Measurements from ENCODE around the gene SUPT4H1.

SUPT4H1 gene

DNA sequence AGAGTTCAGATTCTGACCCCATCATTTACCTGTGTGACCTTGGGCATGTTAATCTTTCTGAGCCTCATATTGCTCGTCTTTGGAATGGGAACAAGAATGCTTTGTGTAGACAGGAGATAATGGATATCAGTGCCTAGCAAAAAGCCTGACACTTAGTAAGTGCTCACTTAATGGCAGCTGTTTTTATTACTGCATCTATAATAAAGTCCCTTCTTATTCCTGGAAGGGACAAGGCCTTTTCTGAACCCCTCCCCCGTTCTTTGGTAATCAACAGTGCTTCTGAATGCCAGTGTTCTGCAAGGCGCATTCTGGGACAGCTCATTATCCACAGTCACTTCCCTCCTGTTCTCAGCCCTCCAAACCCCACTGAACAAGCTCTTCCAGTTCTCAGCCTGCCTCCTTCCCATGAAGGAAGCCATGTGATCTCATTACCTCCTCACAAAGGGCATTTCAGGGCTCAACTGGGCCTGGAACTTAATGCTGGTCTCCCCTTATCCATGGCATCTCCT lies 25.1 kb upstream of the SUPT4H1 start:
- Histone ChIP-seq H3K14ac (ENCODE audit: low read length in 2 of 2) (no peak overlapping the region), H3K4me2 (ENCODE audit: low read length, poor library complexity, severe bottlenecking) (no peak overlapping the region), H3K27me3 (ENCODE audit: control insufficient read depth in 1 of 2, insufficient read depth in 1 of 2, low read length in 2 of 2) (peaks cover 8 to 16% of the 10 kb centered on the region in 2 experiments), H3K36me3 (ENCODE audit: control insufficient read depth in 1 of 2, insufficient read depth in 2 of 2, low read depth in 1 of 2, low read length in 2 of 2) (no peaks in the 10 kb centered on the region), H2BK12ac (ENCODE audit: low read length in 2 of 2) (no peak overlapping the region), H2AFZ (ENCODE audit: low read depth, low read length) (no peak overlapping the region), H2BK5ac (ENCODE audit: low read depth, low read length, poor library complexity, severe bottlenecking) (no peak overlapping the region), H3K9me3 (ENCODE audit: control insufficient read depth, low read length) (no peaks in the 10 kb centered on the region), H3K23ac (ENCODE audit: low read length in 2 of 2) (no peak overlapping the region), H3K4me1 (ENCODE audit: control insufficient read depth, insufficient read depth, low read depth, low read length) (peaks cover 5% of the 10 kb centered on the region), H3K4ac (ENCODE audit: low read depth in 1 of 2, low read length in 2 of 2) (no peak overlapping the region), H3K18ac (ENCODE audit: low read depth in 1 of 2, low read length in 2 of 2) (no peak overlapping the region), H2BK120ac (ENCODE audit: low read depth, low read length) (no peak overlapping the region), H2BK15ac (ENCODE audit: low read depth, poor library complexity, severe bottlenecking) (no peak overlapping the region), H3K79me1 (replicated peaks; ENCODE audit: low read length, poor library complexity, severe bottlenecking) (no peaks in the 10 kb centered on the region), H3K27ac (ENCODE audit: low read length, poor library complexity, severe bottlenecking) (no peak overlapping the region), H4K8ac (ENCODE audit: low read length) (no peak overlapping the region), H3K4me3 (ENCODE audit: insufficient read depth in 1 of 2, low read depth in 1 of 2, low read length in 2 of 2) (no peak overlapping the region), H3K9ac (ENCODE audit: low read length) (no peak overlapping the region), H2AK5ac (ENCODE audit: low read length, severe bottlenecking) (no peak overlapping the region), H4K91ac (ENCODE audit: low read length) (no peak overlapping the region)
- WGBS: 78% methylated on average over 3 of the region's 3 CpGs
- no peak for DNase-seq

DNA sequence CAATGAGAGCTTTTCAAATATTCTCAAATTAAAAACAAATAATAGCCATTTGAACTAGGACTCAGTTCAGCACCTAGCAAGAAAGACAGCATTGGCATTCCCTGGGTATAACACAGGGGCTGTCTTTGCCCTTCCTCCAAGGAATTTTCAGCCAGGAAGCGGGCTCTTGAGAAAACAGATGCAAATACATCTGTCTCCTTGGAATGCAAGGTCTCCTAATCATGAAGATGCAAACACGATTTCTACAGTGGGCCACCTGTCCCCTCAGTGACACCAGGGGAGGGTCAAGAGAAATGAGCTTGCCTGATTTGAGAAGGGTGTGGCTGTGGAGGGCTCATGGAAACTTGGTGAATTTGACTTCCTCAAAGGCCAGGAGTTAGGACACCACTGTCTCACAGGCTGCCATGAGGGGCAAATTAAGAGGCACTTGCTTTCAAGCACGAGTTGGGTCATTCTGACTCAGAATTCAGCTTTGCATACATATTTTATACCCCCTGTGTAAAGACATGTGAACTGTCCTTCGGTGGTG lies 24.5 kb upstream of the SUPT4H1 start:
- H3K4ac ChIP-seq (ENCODE audit: low read depth in 1 of 2, low read length in 2 of 2): no peak overlapping the region
- no peak for DNase-seq
- no peak overlapping the region for H2AFZ ChIP-seq (ENCODE audit: low read depth, low read length)
- H3K36me3 ChIP-seq (ENCODE audit: control insufficient read depth in 1 of 2, insufficient read depth in 2 of 2, low read depth in 1 of 2, low read length in 2 of 2): no peaks in the 10 kb centered on the region
- H3K4me1 ChIP-seq (ENCODE audit: control insufficient read depth, insufficient read depth, low read depth, low read length): peaks cover 5% of the 10 kb centered on the region
- no peak overlapping the region for H2BK120ac ChIP-seq (ENCODE audit: low read depth, low read length)
- no peak overlapping the region for H2BK12ac ChIP-seq (ENCODE audit: low read length in 2 of 2)
- H3K27me3 ChIP-seq (ENCODE audit: control insufficient read depth in 1 of 2, insufficient read depth in 1 of 2, low read length in 2 of 2): peaks cover 14 to 16% of the 10 kb centered on the region in 2 experiments
- no peak overlapping the region for H3K4me3 ChIP-seq (ENCODE audit: insufficient read depth in 1 of 2, low read depth in 1 of 2, low read length in 2 of 2)
- H3K9me3 ChIP-seq (ENCODE audit: control insufficient read depth, low read length): no peaks in the 10 kb centered on the region
- no peak overlapping the region for H2AK5ac ChIP-seq (ENCODE audit: low read length, severe bottlenecking)
- no peak overlapping the region for H2BK15ac ChIP-seq (ENCODE audit: low read depth, poor library complexity, severe bottlenecking)
- H3K4me2 ChIP-seq (ENCODE audit: low read length, poor library complexity, severe bottlenecking): no peak overlapping the region
- H4K91ac ChIP-seq (ENCODE audit: low read length): no peak overlapping the region
- no peak overlapping the region for H3K14ac ChIP-seq (ENCODE audit: low read length in 2 of 2)
- no peak overlapping the region for H3K9ac ChIP-seq (ENCODE audit: low read length)
- no peaks in the 10 kb centered on the region for H3K79me1 ChIP-seq (replicated peaks; ENCODE audit: low read length, poor library complexity, severe bottlenecking)
- no peak overlapping the region for H3K18ac ChIP-seq (ENCODE audit: low read depth in 1 of 2, low read length in 2 of 2)
- H3K23ac ChIP-seq (ENCODE audit: low read length in 2 of 2): no peak overlapping the region
- no peak overlapping the region for H3K27ac ChIP-seq (ENCODE audit: low read length, poor library complexity, severe bottlenecking)
- no peak overlapping the region for H4K8ac ChIP-seq (ENCODE audit: low read length)
- WGBS: 52% methylated on average over 4 of the region's 4 CpGs
- H2BK5ac ChIP-seq (ENCODE audit: low read depth, low read length, poor library complexity, severe bottlenecking): no peak overlapping the region

DNA sequence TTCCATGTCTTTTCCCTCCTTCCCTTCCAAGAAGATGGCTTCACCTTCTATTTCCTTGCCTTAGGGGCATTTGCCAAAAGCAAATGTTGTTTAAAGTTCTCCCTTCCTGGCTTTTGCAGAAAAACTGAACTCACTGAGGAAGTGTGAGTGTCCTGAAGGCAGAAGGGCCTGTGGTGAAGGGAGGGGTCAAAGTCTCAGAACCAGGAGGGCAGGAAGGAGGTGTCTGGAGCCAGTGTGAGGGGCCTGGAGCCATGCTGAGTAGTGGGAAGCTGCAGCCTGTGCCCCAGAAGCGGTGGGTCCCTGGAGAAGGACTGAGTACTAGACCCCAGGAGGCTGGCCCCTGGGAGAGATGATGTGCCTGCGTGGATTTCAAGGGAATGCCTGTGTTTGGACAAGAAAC lies 23.8 kb upstream of the SUPT4H1 start:
- H2BK5ac ChIP-seq (ENCODE audit: low read depth, low read length, poor library complexity, severe bottlenecking): no peak overlapping the region
- H3K36me3 ChIP-seq (ENCODE audit: control insufficient read depth in 1 of 2, insufficient read depth in 2 of 2, low read depth in 1 of 2, low read length in 2 of 2): no peaks in the 10 kb centered on the region
- H4K91ac ChIP-seq (ENCODE audit: low read length): no peak overlapping the region
- no peak overlapping the region for H3K27ac ChIP-seq (ENCODE audit: low read length, poor library complexity, severe bottlenecking)
- no peak overlapping the region for H4K8ac ChIP-seq (ENCODE audit: low read length)
- H3K23ac ChIP-seq (ENCODE audit: low read length in 2 of 2): no peak overlapping the region
- H3K14ac ChIP-seq (ENCODE audit: low read length in 2 of 2): no peak overlapping the region
- H2BK12ac ChIP-seq (ENCODE audit: low read length in 2 of 2): no peak overlapping the region
- no peaks in the 10 kb centered on the region for H3K79me1 ChIP-seq (replicated peaks; ENCODE audit: low read length, poor library complexity, severe bottlenecking)
- no peak overlapping the region for H2AK5ac ChIP-seq (ENCODE audit: low read length, severe bottlenecking)
- H3K4me3 ChIP-seq (ENCODE audit: insufficient read depth in 1 of 2, low read depth in 1 of 2, low read length in 2 of 2): no peak overlapping the region
- H3K27me3 ChIP-seq (ENCODE audit: control insufficient read depth in 1 of 2, insufficient read depth in 1 of 2, low read length in 2 of 2): peaks cover 18 to 19% of the 10 kb centered on the region in 2 experiments
- no peak overlapping the region for H2BK120ac ChIP-seq (ENCODE audit: low read depth, low read length)
- no peak overlapping the region for H3K4me2 ChIP-seq (ENCODE audit: low read length, poor library complexity, severe bottlenecking)
- 40% methylated on average over 2 of the region's 2 CpGs for WGBS
- H3K9me3 ChIP-seq (ENCODE audit: control insufficient read depth, low read length): no peaks in the 10 kb centered on the region
- peaks cover 1% of the 10 kb centered on the region for H3K4me1 ChIP-seq (ENCODE audit: control insufficient read depth, insufficient read depth, low read depth, low read length)
- H3K18ac ChIP-seq (ENCODE audit: low read depth in 1 of 2, low read length in 2 of 2): no peak overlapping the region
- H3K9ac ChIP-seq (ENCODE audit: low read length): no peak overlapping the region
- H3K4ac ChIP-seq (ENCODE audit: low read depth in 1 of 2, low read length in 2 of 2): no peak overlapping the region
- H2AFZ ChIP-seq (ENCODE audit: low read depth, low read length): no peak overlapping the region
- no peak for DNase-seq
- no peak overlapping the region for H2BK15ac ChIP-seq (ENCODE audit: low read depth, poor library complexity, severe bottlenecking)

DNA sequence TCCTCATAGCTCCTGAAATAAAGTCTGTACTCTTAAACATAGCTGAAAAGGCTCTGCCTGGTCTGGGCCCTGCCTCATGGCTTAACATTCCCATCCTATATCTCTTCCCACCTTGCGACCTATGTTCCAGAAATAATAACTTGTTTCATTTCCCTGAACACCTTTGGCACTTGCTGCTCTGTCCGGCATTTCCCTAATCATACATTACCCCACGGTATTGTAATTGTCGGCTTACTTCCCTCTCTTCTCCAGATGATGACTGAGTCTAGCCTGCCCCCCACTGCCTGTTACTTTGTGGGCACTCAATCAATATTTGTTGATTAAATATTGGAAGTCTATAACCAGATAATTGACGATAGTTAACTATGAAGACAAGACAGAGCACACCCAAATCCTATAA lies 23.3 kb upstream of the SUPT4H1 start:
- no peak overlapping the region for H3K18ac ChIP-seq (ENCODE audit: low read depth in 1 of 2, low read length in 2 of 2)
- H3K4me3 ChIP-seq (ENCODE audit: insufficient read depth in 1 of 2, low read depth in 1 of 2, low read length in 2 of 2): no peak overlapping the region
- WGBS: 92% methylated on average over 5 of the region's 5 CpGs
- H4K8ac ChIP-seq (ENCODE audit: low read length): no peak overlapping the region
- H3K4ac ChIP-seq (ENCODE audit: low read depth in 1 of 2, low read length in 2 of 2): no peak overlapping the region
- no peak overlapping the region for H2BK15ac ChIP-seq (ENCODE audit: low read depth, poor library complexity, severe bottlenecking)
- peaks cover 18 to 24% of the 10 kb centered on the region in 2 experiments for H3K27me3 ChIP-seq (ENCODE audit: control insufficient read depth in 1 of 2, insufficient read depth in 1 of 2, low read length in 2 of 2)
- no peak overlapping the region for H2AK5ac ChIP-seq (ENCODE audit: low read length, severe bottlenecking)
- H3K23ac ChIP-seq (ENCODE audit: low read length in 2 of 2): no peak overlapping the region
- no peak overlapping the region for H2BK120ac ChIP-seq (ENCODE audit: low read depth, low read length)
- H2AFZ ChIP-seq (ENCODE audit: low read depth, low read length): no peak overlapping the region
- no peaks in the 10 kb centered on the region for H3K4me1 ChIP-seq (ENCODE audit: control insufficient read depth, insufficient read depth, low read depth, low read length)
- no peak overlapping the region for H2BK12ac ChIP-seq (ENCODE audit: low read length in 2 of 2)
- no peak overlapping the region for H3K27ac ChIP-seq (ENCODE audit: low read length, poor library complexity, severe bottlenecking)
- H3K9ac ChIP-seq (ENCODE audit: low read length): no peak overlapping the region
- H2BK5ac ChIP-seq (ENCODE audit: low read depth, low read length, poor library complexity, severe bottlenecking): no peak overlapping the region
- no peak for DNase-seq
- H3K9me3 ChIP-seq (ENCODE audit: control insufficient read depth, low read length): no peaks in the 10 kb centered on the region
- no peak overlapping the region for H3K14ac ChIP-seq (ENCODE audit: low read length in 2 of 2)
- H3K4me2 ChIP-seq (ENCODE audit: low read length, poor library complexity, severe bottlenecking): no peak overlapping the region
- H3K36me3 ChIP-seq (ENCODE audit: control insufficient read depth in 1 of 2, insufficient read depth in 2 of 2, low read depth in 1 of 2, low read length in 2 of 2): no peaks in the 10 kb centered on the region
- no peaks in the 10 kb centered on the region for H3K79me1 ChIP-seq (replicated peaks; ENCODE audit: low read length, poor library complexity, severe bottlenecking)
- no peak overlapping the region for H4K91ac ChIP-seq (ENCODE audit: low read length)

All from mesenchymal stem cell (in vitro differentiated cells and primary cell).